ENCODE data around the gene TOM1L2. TPM values are rescaled to one million over a fixed set of nuclear protein-coding genes. Genes with fewer than 3 reads are reported as not detected.

TOM1L2 gene
- total RNA-seq, 2 experiments from 2014 or later: 11.3 to 11.9 TPM

DNA sequence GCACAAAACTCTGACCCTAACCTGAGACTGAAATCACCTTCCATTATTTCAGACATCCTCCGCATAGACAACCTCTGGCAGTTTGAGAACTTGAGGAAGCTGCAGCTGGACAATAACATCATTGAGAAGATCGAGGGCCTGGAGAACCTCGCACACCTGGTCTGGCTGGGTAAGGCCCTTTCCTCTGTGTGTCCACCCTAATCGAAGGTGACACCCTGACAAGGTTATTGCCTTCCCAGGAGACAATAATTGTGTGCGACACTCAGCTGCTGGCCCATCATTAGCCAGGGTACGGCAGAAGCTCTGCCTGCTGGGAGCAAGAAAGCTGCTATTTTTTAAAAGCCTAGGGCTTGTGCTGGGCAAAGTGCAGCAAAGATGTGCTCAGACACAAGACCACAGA, 11.6 kb upstream of the TOM1L2 start:
- CTCF ChIA-PET: interaction anchor here (0.7 to 3.1 kb wide), 3 partner anchors 43 to 93 kb away, joined by 3 to 12 read pairs (median 3); no protein-coding TSS in a partner anchor
- intact Hi-C loops (cut with DNase I, micrococcal nuclease): no loop called here

DNA sequence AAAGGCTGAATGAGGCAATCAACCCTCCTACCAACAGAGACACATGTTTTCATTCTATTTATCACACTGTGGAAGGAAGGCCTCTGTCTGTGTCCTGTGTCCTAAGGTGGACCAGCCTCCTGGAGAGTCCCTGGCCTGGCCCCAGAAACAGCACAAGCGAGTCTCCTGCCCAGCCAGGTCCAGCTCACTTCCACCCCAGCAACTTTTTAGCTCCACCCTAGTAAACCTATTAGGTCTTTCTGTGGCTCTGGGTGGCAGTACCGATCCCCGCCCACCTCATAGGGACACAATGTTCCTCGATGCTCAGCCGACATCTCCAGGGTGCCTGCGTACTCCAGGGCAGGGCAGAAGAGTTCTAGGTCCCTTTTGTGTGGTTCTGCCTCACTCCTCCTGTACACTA, 11.2 kb upstream of the TOM1L2 start:
- DNase-seq: no peak
- no peaks in the 10 kb centered on the region for H3K4me1 Mint-ChIP-seq
- no peaks in the 10 kb centered on the region for H3K36me3 Mint-ChIP-seq (ENCODE audit: low read depth)
- CTCF ChIA-PET: interaction anchor here (0.7 to 3.1 kb wide), 3 partner anchors 43 to 93 kb away, joined by 3 to 12 read pairs (median 3); no protein-coding TSS in a partner anchor
- H3K27me3 Mint-ChIP-seq: no peaks in the 10 kb centered on the region
- POLR2A ChIA-PET: no interaction called here
- H3K9me3 Mint-ChIP-seq (ENCODE audit: low read depth): no peaks in the 10 kb centered on the region
- no peak overlapping the region for H3K27ac Mint-ChIP-seq
- H3K4me3 Mint-ChIP-seq: no peak overlapping the region
- no peak for ATAC-seq
- intact Hi-C loops (cut with DNase I, micrococcal nuclease): no loop called here

More for the DNA sequence above, 11.6 kb upstream of the TOM1L2 start:
- Mint-ChIP-seq H3K27me3 (no peaks in the 10 kb centered on the region), H3K4me3 (no peak overlapping the region), H3K36me3 (ENCODE audit: low read depth) (no peaks in the 10 kb centered on the region), H3K4me1 (no peaks in the 10 kb centered on the region), H3K9me3 (ENCODE audit: low read depth) (no peaks in the 10 kb centered on the region), H3K27ac (no peak overlapping the region)
- no peak for DNase-seq
- ATAC-seq: no peak
- POLR2A ChIA-PET: no interaction called here

- Mint-ChIP-seq H3K4me3 (no peak overlapping the region), H3K4me1 (no peaks in the 10 kb centered on the region), H3K9me3 (ENCODE audit: low read depth) (no peaks in the 10 kb centered on the region), H3K27me3 (no peaks in the 10 kb centered on the region), H3K27ac (no peak overlapping the region), H3K36me3 (ENCODE audit: low read depth) (no peaks in the 10 kb centered on the region)
- POLR2A ChIA-PET: no interaction called here
- ATAC-seq (no peak), DNase-seq (no peak)
- CTCF ChIA-PET: interaction anchor here (1.1 to 3.1 kb wide), 2 partner anchors 51 to 92 kb away, joined by 3 to 12 read pairs; no protein-coding TSS in a partner anchor
- intact Hi-C loops (cut with DNase I, micrococcal nuclease): no loop called here
Measured at GRCh38 chr17:17982801-17983200, 10.6 kb upstream of the TOM1L2 start.

GRCh38 chr17:17981330-17981729, 9.1 kb upstream of the TOM1L2 start:
- no peaks in the 10 kb centered on the region for H3K27me3 Mint-ChIP-seq
- intact Hi-C loops (cut with DNase I, micrococcal nuclease): no loop called here
- CTCF ChIA-PET: interaction anchor here (0.7 to 0.8 kb wide), 2 partner anchors 23 to 164 kb away, joined by 3 to 4 read pairs; no protein-coding TSS in a partner anchor
- POLR2A ChIA-PET: no interaction called here
- H3K4me1 Mint-ChIP-seq: no peaks in the 10 kb centered on the region
- no peaks in the 10 kb centered on the region for H3K36me3 Mint-ChIP-seq (ENCODE audit: low read depth)
- H3K27ac Mint-ChIP-seq: no peak overlapping the region
- ATAC-seq (no peak), DNase-seq (no peak)
- H3K9me3 Mint-ChIP-seq (ENCODE audit: low read depth): no peaks in the 10 kb centered on the region
- no peak overlapping the region for H3K4me3 Mint-ChIP-seq

DNA sequence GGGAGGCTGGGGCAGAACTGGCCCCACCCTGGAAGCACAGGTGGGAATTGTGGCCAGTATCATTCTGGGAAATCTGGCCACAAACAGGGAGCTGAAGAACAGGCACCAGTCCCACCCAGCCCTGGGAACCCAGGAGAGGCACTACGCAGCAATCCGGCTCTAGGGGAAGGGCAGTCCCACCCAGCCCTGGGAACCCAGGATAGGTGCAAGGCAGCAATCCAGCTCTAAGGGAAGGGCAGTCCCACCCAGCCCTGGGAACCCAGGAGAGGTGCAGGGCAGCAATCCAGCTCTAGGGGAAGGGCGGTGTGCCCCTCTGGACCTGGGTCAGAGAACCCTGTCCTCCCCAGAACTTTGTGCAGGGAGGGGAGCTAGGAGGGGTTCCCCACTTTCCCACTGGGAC, 7.6 kb upstream of the TOM1L2 start:
- Mint-ChIP-seq H3K27me3 (no peaks in the 10 kb centered on the region), H3K4me3 (no peak overlapping the region)
- POLR2A ChIA-PET: no interaction called here

GRCh38 chr17:17978481-17979424, 6.6 kb upstream of the TOM1L2 start:
- H3K9me3 Mint-ChIP-seq (ENCODE audit: low read depth): no peaks in the 10 kb centered on the region
- H3K4me3 Mint-ChIP-seq: no peak overlapping the region
- ATAC-seq: no peak
- intact Hi-C loops (cut with DNase I, micrococcal nuclease): no loop called here
- H3K27me3 Mint-ChIP-seq: no peaks in the 10 kb centered on the region
- DNase-seq: no peak
- H3K36me3 Mint-ChIP-seq (ENCODE audit: low read depth): no peaks in the 10 kb centered on the region
- H3K4me1 Mint-ChIP-seq: peaks cover 1% of the 10 kb centered on the region
- H3K27ac Mint-ChIP-seq: no peak overlapping the region
- POLR2A ChIA-PET: interaction anchor here (0.6 kb wide), 1 partner anchor 397 kb away, joined by 3 read pairs; no protein-coding TSS in a partner anchor
- CTCF ChIA-PET: interaction anchor here (0.6 to 0.7 kb wide), 2 partner anchors 14 to 54 kb away, joined by 3 to 5 read pairs; no protein-coding TSS in a partner anchor

More for the DNA sequence above, 7.6 kb upstream of the TOM1L2 start:
- no peaks in the 10 kb centered on the region for H3K36me3 Mint-ChIP-seq (ENCODE audit: low read depth)
- DNase-seq: no peak
- intact Hi-C loops (cut with DNase I, micrococcal nuclease): no loop called here
- H3K9me3 Mint-ChIP-seq (ENCODE audit: low read depth): no peaks in the 10 kb centered on the region
- CTCF ChIA-PET: no interaction called here
- no peak for ATAC-seq
- no peak overlapping the region for H3K27ac Mint-ChIP-seq
- no peaks in the 10 kb centered on the region for H3K4me1 Mint-ChIP-seq

GRCh38 chr17:17976931-17977570, 4.9 kb upstream of the TOM1L2 start:
- DNase-seq (no peak), ATAC-seq (no peak)
- Mint-ChIP-seq H3K4me1 (peaks cover 7% of the 10 kb centered on the region), H3K36me3 (ENCODE audit: low read depth) (no peaks in the 10 kb centered on the region), H3K27ac (no peak overlapping the region), H3K27me3 (no peaks in the 10 kb centered on the region), H3K4me3 (no peak overlapping the region), H3K9me3 (ENCODE audit: low read depth) (no peaks in the 10 kb centered on the region)
- intact Hi-C loops (cut with DNase I, micrococcal nuclease): no loop called here
- ChIA-PET POLR2A (interaction anchor here (0.6 kb wide), 1 partner anchor 37 kb away, joined by 6 read pairs; no protein-coding TSS in a partner anchor), CTCF (interaction anchor here (1.0 kb wide), 1 partner anchor 15 kb away, joined by 3 read pairs; no protein-coding TSS in a partner anchor)

GRCh38 chr17:17975436-17975835, 3.2 kb upstream of the TOM1L2 start:
- Mint-ChIP-seq H3K36me3 (ENCODE audit: low read depth) (no peaks in the 10 kb centered on the region), H3K9me3 (ENCODE audit: low read depth) (no peaks in the 10 kb centered on the region), H3K27ac (no peak overlapping the region), H3K4me3 (no peak overlapping the region), H3K4me1 (peaks cover 18% of the 10 kb centered on the region), H3K27me3 (no peaks in the 10 kb centered on the region)
- ChIA-PET POLR2A (interaction anchor here (0.7 kb wide), 1 partner anchor 9 kb away, joined by 3 read pairs; no protein-coding TSS in a partner anchor), CTCF (interaction anchor here (0.6 kb wide), 1 partner anchor 296 kb away, joined by 3 read pairs; no protein-coding TSS in a partner anchor)
- no peak for ATAC-seq
- DNase-seq: no peak
- intact Hi-C loops (cut with DNase I, micrococcal nuclease): no loop called here

DNA sequence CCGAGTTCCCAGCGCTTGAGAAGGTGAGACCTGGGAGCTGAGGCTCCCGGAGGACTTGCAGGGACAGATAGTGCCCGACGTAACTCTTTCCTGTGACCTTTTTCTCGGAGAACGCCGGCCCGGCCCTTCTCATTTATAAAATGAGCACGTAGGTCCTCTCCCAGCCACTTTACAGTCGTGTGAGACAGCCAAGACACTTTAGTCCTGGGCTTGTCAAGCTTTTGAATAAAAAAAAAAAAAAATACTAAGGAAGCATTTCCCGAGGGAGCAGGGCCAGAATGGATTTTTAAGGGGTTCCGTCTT, 703 bp upstream of the TOM1L2 start:
- H3K36me3 Mint-ChIP-seq (ENCODE audit: low read depth): no peaks in the 10 kb centered on the region
- DNase-seq: no peak
- ATAC-seq: no peak
- POLR2A ChIA-PET: interaction anchor here (0.9 to 1.6 kb wide), 3 partner anchors 14 to 137 kb away, joined by 5 to 19 read pairs (median 6); partner anchors contain the start of gene SREBF1
- CTCF ChIA-PET: interaction anchor here (0.9 to 1.9 kb wide), 7 partner anchors 12 to 63 kb away, joined by 3 to 8 read pairs (median 5); no protein-coding TSS in a partner anchor
- H3K4me3 Mint-ChIP-seq: peak overlapping the region; percentile 86
- no peaks in the 10 kb centered on the region for H3K27me3 Mint-ChIP-seq
- H3K9me3 Mint-ChIP-seq (ENCODE audit: low read depth): no peaks in the 10 kb centered on the region
- H3K4me1 Mint-ChIP-seq: peaks cover 33% of the 10 kb centered on the region
- H3K27ac Mint-ChIP-seq: peak overlapping the region; percentile 70
- intact Hi-C loops (cut with DNase I, micrococcal nuclease): loop anchor here (1.0 to 2.0 kb wide), 15 partner anchors 15 to 496 kb away; partner anchors contain the start of genes ATPAF2 (in 2 of the 2), GID4 (in 2 of the 2), PEMT (in 2 of the 2) and ALKBH5 (in 1 of the 2)

GRCh38 chr17:17971431-17972125, 622 bp downstream of the TOM1L2 start:
- H3K27me3 Mint-ChIP-seq: no peaks in the 10 kb centered on the region
- H3K4me1 Mint-ChIP-seq: peaks cover 44% of the 10 kb centered on the region
- peak overlapping the region; percentile 72 for H3K4me3 Mint-ChIP-seq
- ChIA-PET POLR2A (interaction anchor here (0.5 to 1.6 kb wide), 4 partner anchors 13 to 288 kb away, joined by 3 to 19 read pairs (median 4); no protein-coding TSS in a partner anchor), CTCF (interaction anchor here (0.7 to 1.7 kb wide), 5 partner anchors 11 to 84 kb away, joined by 3 to 5 read pairs (median 4); no protein-coding TSS in a partner anchor)
- intact Hi-C loops (cut with DNase I, micrococcal nuclease): loop anchor here (1.0 to 2.0 kb wide), 15 partner anchors 13 to 495 kb away; partner anchors contain the start of genes ATPAF2 (in 2 of the 2), GID4 (in 2 of the 2), PEMT (in 2 of the 2) and ALKBH5 (in 1 of the 2)
- no peaks in the 10 kb centered on the region for H3K9me3 Mint-ChIP-seq (ENCODE audit: low read depth)
- ATAC-seq (no peak), DNase-seq (peak; percentile 46)
- H3K36me3 Mint-ChIP-seq (ENCODE audit: low read depth): no peaks in the 10 kb centered on the region
- peak overlapping the region; percentile 31 for H3K27ac Mint-ChIP-seq
